PC-9 (cell line): Measurements from ENCODE around the gene NUDT16L1. TPM values are rescaled to one million over a fixed set of nuclear protein-coding genes. Genes with fewer than 3 reads are reported as not detected.

ENCODE experiments used
- BruUV-seq: library from RNA; stranded (reverse); fragments of 400-500 nt; replicated peaks from 2 replicates; lab custom pipeline; 2021; lab: Mats Ljungman, UMichigan
- CTCF ChIA-PET: fragments of 300-600 bp; sonication (Branson Sonifier 250); formaldehyde crosslinking; loops from one replicate; lab custom pipeline; 2022; ENCODE audit warnings: antibody characterized with exemption; lab: Charles Lee
- POLR2A ChIA-PET: fragments of 300-600 bp; sonication (Branson Sonifier 250); formaldehyde crosslinking; loops from one replicate; lab custom pipeline; 2022; ENCODE audit warnings: antibody characterized with exemption; ENCODE audit not compliant: unreplicated experiment; lab: Charles Lee
- DNase-seq, 2 experiments: peaks; one replicate each; pipeline versions ENCODE4 v3.0.0 to v3.0.0-alpha.2; 2015 to 2022; ENCODE audit warnings: mixed read lengths in 1 of 2
- H2AFZ ChIP-seq: fragments of 200-600 bp; sonication (generic); 2 replicates; pipeline ENCODE4 v1.8.1; 2017; ENCODE audit warnings: antibody characterized with exemption
- H3F3A ChIP-seq: fragments of 200-600 bp; sonication (generic); 2 replicates; pipeline ENCODE4 v1.8.1; 2017; ENCODE audit warnings: antibody characterized with exemption, mild to moderate bottlenecking, low read depth; ENCODE audit not compliant: insufficient read depth
- H3K27ac ChIP-seq: fragments of 200-600 bp; sonication (generic); 2 replicates; pipeline ENCODE4 v1.6.1; 2016; ENCODE audit warnings: mixed run types
- H3K27me3 ChIP-seq: fragments of 200-600 bp; sonication (generic); 2 replicates; pipeline ENCODE4 v1.6.1; 2016; ENCODE audit warnings: low read depth, mixed run types; ENCODE audit not compliant: insufficient read depth
- H3K36me3 ChIP-seq: fragments of 200-600 bp; sonication (generic); 2 replicates; pipeline ENCODE4 v1.6.1; 2016; ENCODE audit warnings: low read depth, mixed run types
- H3K4me1 ChIP-seq: fragments of 200-600 bp; sonication (generic); replicated peaks from 2 replicates; pipeline ENCODE4 v1.6.1; 2016; ENCODE audit warnings: mixed run types; ENCODE audit not compliant: insufficient read depth
- H3K4me2 ChIP-seq: fragments of 200-600 bp; sonication (generic); 2 replicates; pipeline ENCODE4 v1.6.1; 2017; ENCODE audit warnings: mixed run types
- H3K4me3 ChIP-seq: fragments of 200-600 bp; sonication (generic); 2 replicates; pipeline ENCODE4 v1.6.1; 2016; ENCODE audit warnings: mixed run types
- H3K79me2 ChIP-seq: fragments of 200-600 bp; sonication (generic); 2 replicates; pipeline ENCODE4 v1.6.1; 2017; ENCODE audit warnings: low read depth, mixed run types
- H3K9me2 ChIP-seq: fragments of 200-600 bp; sonication (generic); 2 replicates; pipeline ENCODE4 v1.8.1; 2017; ENCODE audit warnings: mild to moderate bottlenecking; ENCODE audit not compliant: insufficient read depth
- H3K9me3 ChIP-seq: fragments of 200-600 bp; sonication (generic); 2 replicates; pipeline ENCODE4 v1.8.1; 2016; ENCODE audit warnings: low read depth; ENCODE audit not compliant: insufficient read depth
- H4K20me1 ChIP-seq: fragments of 200-600 bp; sonication (generic); 2 replicates; pipeline ENCODE4 v1.8.1; 2017; ENCODE audit not compliant: insufficient read depth
- CTCF ChIP-seq: fragments of 200-600 bp; sonication (generic); conservative IDR thresholded peaks from 2 replicates; pipeline ENCODE4 v1.6.1; 2017; ENCODE audit warnings: mixed run types, antibody characterized with exemption, mild to moderate bottlenecking, moderate library complexity
- EZH2 ChIP-seq: fragments of 200-600 bp; sonication (generic); IDR thresholded peaks from 2 replicates; pipeline ENCODE4 v1.8.0; 2017; ENCODE audit warnings: antibody characterized with exemption, low read depth
- intact Hi-C: fragments of 100-400 bp; cut with micrococcal nuclease; formaldehyde crosslinking; loops from one replicate; pipeline ENCODE4 v1.10.0; 2022; ENCODE audit not compliant: unreplicated experiment
- total RNA-seq: library from RNA; stranded (reverse); gene quantifications from 2 replicates; pipeline ENCODE4 v1.2.3, GENCODE V29; 2021

Gene NUDT16L1
- total RNA-seq, 1 experiment from 2014 or later, result 25.7 TPM

GRCh38 chr16:4668313-4668960 is 24.9 kb upstream of the NUDT16L1 start:
- Histone ChIP-seq H3K9me2 (no peaks in the 10 kb centered on the region), H3K4me3 (no peak overlapping the region), H3K36me3 (peaks cover 7% of the 10 kb centered on the region; the same call in 1 of the 2 replicates), H3K4me1 (no peaks in the 10 kb centered on the region), H3K9me3 (no peaks in the 10 kb centered on the region), H3K79me2 (no peaks in the 10 kb centered on the region), H2AFZ (no peak overlapping the region), H3K27ac (no peak overlapping the region), H3F3A (peaks cover 3% of the 10 kb centered on the region; the same call in 1 of the 2 replicates), H3K4me2 (no peak overlapping the region), H4K20me1 (no peaks in the 10 kb centered on the region), H3K27me3 (no peaks in the 10 kb centered on the region)
- BruUV-seq, result no TSS peak
- TF ChIP-seq EZH2 (no peak), CTCF (no peak)
- ChIA-PET POLR2A (no interaction called here), CTCF (no interaction called here)
- intact Hi-C loops, result no loop called here
- no peak for DNase-seq

DNA sequence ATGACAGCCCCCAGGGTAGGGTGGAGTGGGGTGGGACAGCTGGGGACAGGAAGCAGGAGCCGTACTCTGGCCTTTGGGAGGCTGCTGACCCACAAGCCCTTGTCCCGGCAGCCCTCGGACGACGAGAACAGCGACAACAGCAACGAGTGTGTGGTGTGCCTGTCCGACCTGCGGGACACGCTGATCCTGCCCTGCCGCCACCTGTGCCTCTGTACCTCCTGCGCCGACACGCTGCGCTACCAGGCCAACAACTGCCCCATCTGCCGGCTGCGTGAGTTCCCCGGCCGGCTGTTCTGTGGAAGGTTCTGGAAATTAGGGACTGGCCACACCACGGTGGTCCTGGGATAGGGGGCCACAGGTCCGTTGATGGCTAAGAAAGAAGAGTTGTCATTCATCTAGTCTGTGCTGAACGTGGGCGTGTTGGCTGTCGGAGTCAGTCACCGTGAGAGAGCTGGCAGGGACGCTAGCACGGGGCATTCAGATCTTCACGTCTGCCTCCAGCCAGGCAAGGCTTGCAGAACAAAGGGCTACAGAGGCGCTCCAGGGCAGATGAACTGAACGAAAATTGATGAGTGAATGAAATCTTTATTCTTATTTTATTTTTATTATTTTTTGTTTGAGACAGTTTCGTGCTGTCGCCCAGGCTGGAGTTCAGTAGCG is 19.8 kb upstream of the NUDT16L1 start:
- BruUV-seq, result no TSS peak
- CTCF ChIA-PET, result no interaction called here
- peaks cover 4% of the 10 kb centered on the region; the same call in 1 of the 2 replicates for H3K36me3 ChIP-seq

More for the DNA sequence above, 19.8 kb upstream of the NUDT16L1 start:
- peaks cover 8% of the 10 kb centered on the region; the same call in 1 of the 2 replicates for H3F3A ChIP-seq
- no peaks in the 10 kb centered on the region for H3K79me2 ChIP-seq
- H3K4me1 ChIP-seq, result peaks cover under 1% of the 10 kb centered on the region; the same call in 1 of the 2 replicates
- intact Hi-C loops, result no loop called here
- DNase-seq, result no peak
- no peaks in the 10 kb centered on the region for H3K27me3 ChIP-seq
- POLR2A ChIA-PET, result no interaction called here
- no peaks in the 10 kb centered on the region for H3K9me2 ChIP-seq
- no peaks in the 10 kb centered on the region for H3K9me3 ChIP-seq
- no peaks in the 10 kb centered on the region for H4K20me1 ChIP-seq
- H3K27ac ChIP-seq, result no peak overlapping the region
- no peak overlapping the region for H3K4me2 ChIP-seq
- no peak overlapping the region for H2AFZ ChIP-seq
- TF ChIP-seq EZH2 (no peak), CTCF (no peak)
- H3K4me3 ChIP-seq, result no peak overlapping the region
